ENCODE measurements around the gene BIN2.

GRCh38 chr12:51334764-51335163, 10.8 kb upstream of the BIN2 start:
- no peak for TF ChIP-seq CTCF (IDR thresholded peaks at IDR 0.05; ENCODE audit: low read length)
- TF ChIP-seq EZH2 (optimal IDR thresholded peaks at IDR 0.05; ENCODE audit: low read depth, low read length): no peak
- no peak for TF ChIP-seq EZH2phosphoT487 (IDR thresholded peaks at IDR 0.05; ENCODE audit: low read length)

Data from MM.1S (cell line).